ENCODE measurements around the gene RSBN1L. TPM values are rescaled to one million over a fixed set of nuclear protein-coding genes. Genes with fewer than 3 reads are reported as not detected.

RSBN1L gene
- total RNA-seq, 1 experiment from 2014 or later: 8.9 TPM

- in situ Hi-C loops (cut with HindIII; ENCODE audit: low pct_unique_long_range_greater_than_20kb, low sequenced_read_pairs): no loop called here
- no peak for DNase-seq (ENCODE audit: low read depth)
Observed at GRCh38 chr7:77813180-77813579, 116.9 kb downstream of the RSBN1L start.

DNA sequence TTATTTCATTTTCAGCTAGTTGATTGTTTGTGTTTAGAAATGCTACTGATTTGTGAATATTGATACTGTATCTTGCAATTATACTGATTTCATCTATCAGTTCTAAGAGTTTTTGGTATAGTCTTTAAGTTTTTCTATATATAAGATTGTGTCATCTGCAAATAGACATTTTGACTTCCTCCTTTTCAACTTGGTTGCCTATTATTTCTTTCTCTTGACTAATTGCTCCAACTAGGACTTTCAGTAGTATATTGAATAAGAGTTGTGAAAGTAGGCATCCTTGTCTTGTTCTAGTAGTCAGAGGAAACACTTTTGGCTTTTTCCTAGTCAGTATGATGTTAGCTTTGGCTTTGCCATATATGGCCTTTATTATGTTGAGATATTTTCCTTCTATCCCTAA is 122.8 kb downstream of the RSBN1L start:
- in situ Hi-C loops (cut with HindIII; ENCODE audit: low pct_unique_long_range_greater_than_20kb, low sequenced_read_pairs): no loop called here
- DNase-seq (ENCODE audit: low read depth): no peak

GRCh38 chr7:77820967-77821366 is 124.7 kb downstream of the RSBN1L start:
- in situ Hi-C loops (cut with HindIII; ENCODE audit: low pct_unique_long_range_greater_than_20kb, low sequenced_read_pairs): no loop called here
- no peak for DNase-seq (ENCODE audit: low read depth)

- no peak for DNase-seq (ENCODE audit: low read depth)
Observed at GRCh38 chr7:77822269-77822668, 126.0 kb downstream of the RSBN1L start.

GRCh38 chr7:77823787-77824186 is 127.5 kb downstream of the RSBN1L start:
- in situ Hi-C loops (cut with HindIII; ENCODE audit: low pct_unique_long_range_greater_than_20kb, low sequenced_read_pairs): no loop called here
- DNase-seq (ENCODE audit: low read depth): no peak

More at GRCh38 chr7:77822269-77822668, 126.0 kb downstream of the RSBN1L start:
- in situ Hi-C loops (cut with HindIII; ENCODE audit: low pct_unique_long_range_greater_than_20kb, low sequenced_read_pairs): no loop called here

DNA sequence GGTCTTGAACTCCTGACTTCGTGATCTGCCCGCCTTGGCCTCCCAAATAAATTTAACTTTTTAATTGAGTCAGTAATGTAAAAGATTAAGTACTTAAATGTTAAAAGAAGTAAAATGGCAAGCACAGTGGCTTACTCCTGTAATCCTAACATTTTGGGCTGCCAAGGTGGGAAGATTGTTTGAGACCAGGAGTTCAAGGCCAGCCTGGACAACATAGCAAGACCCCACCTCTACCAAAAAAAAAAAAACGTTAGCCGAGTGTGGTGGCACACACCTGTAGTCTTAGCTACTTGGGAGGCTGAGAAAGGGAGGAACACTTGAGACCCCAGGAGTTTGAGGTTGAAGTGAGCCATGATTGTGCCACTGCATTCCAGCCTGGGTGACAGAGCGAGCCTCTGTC is 128.4 kb downstream of the RSBN1L start:
- in situ Hi-C loops (cut with HindIII; ENCODE audit: low pct_unique_long_range_greater_than_20kb, low sequenced_read_pairs): no loop called here
- no peak for DNase-seq (ENCODE audit: low read depth)

GRCh38 chr7:77825131-77825530 is 128.9 kb downstream of the RSBN1L start:
- in situ Hi-C loops (cut with HindIII; ENCODE audit: low pct_unique_long_range_greater_than_20kb, low sequenced_read_pairs): no loop called here
- no peak for DNase-seq (ENCODE audit: low read depth)

DNA sequence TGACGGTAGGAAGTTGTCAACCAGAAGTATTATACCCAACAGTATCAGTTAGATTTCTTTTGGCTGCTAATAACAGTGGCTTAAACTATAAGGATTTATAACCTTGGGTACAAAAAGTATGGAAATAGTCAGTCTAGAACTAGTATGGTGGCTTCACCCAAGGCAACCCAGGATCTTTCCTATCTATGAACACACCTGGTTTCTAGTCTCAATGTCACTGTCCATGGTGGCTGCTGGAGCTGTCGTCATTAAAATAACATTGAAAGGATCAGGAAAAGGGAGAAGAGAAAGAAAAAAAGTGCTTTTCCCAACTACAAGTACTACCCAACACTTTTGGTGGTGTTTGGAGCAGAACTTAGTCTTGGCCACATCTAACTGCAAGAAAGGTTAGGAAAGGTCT is 130.0 kb downstream of the RSBN1L start:
- no peak for DNase-seq (ENCODE audit: low read depth)
- in situ Hi-C loops (cut with HindIII; ENCODE audit: low pct_unique_long_range_greater_than_20kb, low sequenced_read_pairs): no loop called here

DNA sequence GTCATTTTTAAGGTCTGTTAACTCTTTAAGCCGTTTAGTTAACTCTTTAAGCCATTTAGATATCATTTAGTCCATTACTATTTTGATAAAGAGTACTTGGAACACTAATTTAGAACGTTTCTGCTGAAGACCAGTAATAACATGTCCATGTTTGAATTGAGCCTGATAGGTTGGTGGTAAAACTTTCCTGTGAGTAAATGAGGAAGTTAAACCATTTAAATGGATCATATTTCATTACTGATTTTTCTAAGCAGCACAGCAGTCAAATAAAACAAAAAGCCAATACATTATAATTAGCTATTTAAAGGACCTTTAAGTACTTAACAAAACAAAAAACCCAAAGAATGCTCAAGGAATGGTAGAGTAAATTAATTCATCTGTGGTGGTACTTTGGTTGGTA is 131.7 kb downstream of the RSBN1L start:
- in situ Hi-C loops (cut with HindIII; ENCODE audit: low pct_unique_long_range_greater_than_20kb, low sequenced_read_pairs): no loop called here
- DNase-seq (ENCODE audit: low read depth): no peak

GRCh38 chr7:77830649-77831355 is 134.5 kb downstream of the RSBN1L start:
- DNase-seq (ENCODE audit: low read depth): no peak
- in situ Hi-C loops (cut with HindIII; ENCODE audit: low pct_unique_long_range_greater_than_20kb, low sequenced_read_pairs): no loop called here

GRCh38 chr7:77831481-77831880 is 135.2 kb downstream of the RSBN1L start:
- in situ Hi-C loops (cut with HindIII; ENCODE audit: low pct_unique_long_range_greater_than_20kb, low sequenced_read_pairs): no loop called here
- DNase-seq (ENCODE audit: low read depth): no peak

- no peak for DNase-seq (ENCODE audit: low read depth)
- in situ Hi-C loops (cut with HindIII; ENCODE audit: low pct_unique_long_range_greater_than_20kb, low sequenced_read_pairs): no loop called here
Observed at GRCh38 chr7:77831953-77832352, 135.7 kb downstream of the RSBN1L start.

Other genes starting within 250 kb of the RSBN1L start
- 19.0 and 22.5 TPM in 2 replicates for gene PTPN12, start 159.2 kb upstream of the RSBN1L start, total RNA-seq (2014; rRNA removed; shearing (Covaris generic); ENCODE audit: low replicate concordance)
- 17.5 and 22.0 TPM in 2 replicates for gene TMEM60, start 102.0 kb downstream of the RSBN1L start, total RNA-seq (2014; rRNA removed; shearing (Covaris generic); ENCODE audit: low replicate concordance)
- gene PHTF2, start 102.3 kb downstream of the RSBN1L start, total RNA-seq (2014; rRNA removed; shearing (Covaris generic); ENCODE audit: low replicate concordance): 2.8 and 5.1 TPM in 2 replicates